Subcutaneous abdominal adipose tissue (tissue), 5 donors: ENCODE results near the gene ATP6V1E1.

Experiments used
- H3K27ac ChIP-seq: one replicate; pipeline ENCODE4 v1.7.0; 2013; ENCODE audit warnings: low read depth, mild to moderate bottlenecking, inconsistent platforms, low read length, moderate library complexity
- H3K27me3 ChIP-seq, 5 donors: one replicate each; pipeline ENCODE4 v1.7.0; 2013; ENCODE audit warnings: low read length in 5 of 5, inconsistent platforms in 1 of 5; ENCODE audit not compliant: control insufficient read depth in 5 of 5, insufficient read depth in 4 of 5
- H3K36me3 ChIP-seq, 5 donors: one replicate each; pipeline ENCODE4 v1.7.0; 2013; ENCODE audit warnings: low read length in 5 of 5; ENCODE audit not compliant: control insufficient read depth in 5 of 5, insufficient read depth in 5 of 5
- H3K4me1 ChIP-seq, 5 donors: one replicate each; pipeline ENCODE4 v1.7.0; 2013; ENCODE audit warnings: low read length in 5 of 5, mild to moderate bottlenecking in 3 of 5, moderate library complexity in 1 of 5; ENCODE audit not compliant: control insufficient read depth in 5 of 5, insufficient read depth in 5 of 5
- H3K4me3 ChIP-seq, 5 donors: one replicate each; pipeline ENCODE4 v1.7.0; 2013; ENCODE audit warnings: low read length in 5 of 5, low read depth in 1 of 5
- H3K9ac ChIP-seq, 5 donors: one replicate each; pipeline ENCODE4 v1.7.0; 2013; ENCODE audit warnings: low read length in 5 of 5, mild to moderate bottlenecking in 4 of 5, moderate library complexity in 3 of 5
- H3K9me3 ChIP-seq, 5 donors: one replicate each; pipeline ENCODE4 v1.7.0; 2013; ENCODE audit warnings: low read length in 5 of 5; ENCODE audit not compliant: control insufficient read depth in 5 of 5
- donor health status: healthy.
- donor health status: healthy.
- donor health status: healthy.
- donor health status: healthy.
- donor health status: healthy.

ATP6V1E1 gene

DNA sequence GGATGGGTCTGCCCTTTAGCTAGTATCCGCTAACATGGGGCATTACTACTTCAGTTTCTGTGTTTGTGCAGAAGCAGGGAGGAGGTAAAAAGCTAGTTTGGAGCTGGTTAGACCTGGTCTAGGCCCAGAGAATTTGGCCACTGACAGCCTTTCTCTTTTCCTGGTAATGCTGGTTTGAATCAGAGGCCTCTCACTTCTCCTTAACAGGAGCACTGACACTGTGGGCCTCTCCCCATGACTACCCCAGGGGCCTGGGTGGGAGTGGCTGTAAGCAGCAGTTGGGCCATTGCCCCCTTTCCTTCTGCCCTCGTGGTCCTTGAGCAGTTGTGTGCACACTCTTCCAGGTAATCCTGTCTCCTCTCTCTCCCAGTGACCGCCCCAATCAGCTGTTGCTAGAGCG is 73.7 kb downstream of the ATP6V1E1 start:
- no peak overlapping the region for H3K27ac ChIP-seq
- no peaks in the 10 kb centered on the region for H3K9me3 ChIP-seq
- H3K4me3 ChIP-seq: no peak overlapping the region
- no peaks in the 10 kb centered on the region for H3K27me3 ChIP-seq
- H3K4me1 ChIP-seq: peaks cover 0 to under 1% (median 0%) of the 10 kb centered on the region in 5 donors
- no peak overlapping the region for H3K9ac ChIP-seq
- no peaks in the 10 kb centered on the region for H3K36me3 ChIP-seq

DNA sequence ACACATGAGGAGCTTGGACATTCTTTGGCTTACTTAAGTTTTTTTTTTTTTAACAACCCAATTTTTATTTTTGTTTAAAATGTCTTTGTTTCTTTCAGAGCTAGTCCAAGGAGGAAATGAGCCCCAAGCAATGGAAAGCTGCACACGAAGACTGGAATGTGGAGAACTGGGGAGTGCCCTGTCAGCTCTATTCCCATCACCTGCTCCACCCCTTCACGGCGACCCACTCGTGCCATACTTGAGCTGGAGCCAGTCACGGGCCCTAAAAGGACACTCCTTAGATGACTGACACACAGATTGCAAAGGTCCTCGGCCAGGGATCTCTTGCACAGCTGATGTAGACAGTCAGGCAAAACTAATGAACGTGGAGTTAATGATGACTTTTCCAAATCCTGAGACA is 75.8 kb downstream of the ATP6V1E1 start:
- no peaks in the 10 kb centered on the region for H3K27me3 ChIP-seq
- no peak overlapping the region for H3K4me3 ChIP-seq
- no peaks in the 10 kb centered on the region for H3K9me3 ChIP-seq
- H3K27ac ChIP-seq: no peak overlapping the region
- H3K9ac ChIP-seq: no peak overlapping the region
- no peaks in the 10 kb centered on the region for H3K36me3 ChIP-seq
- no peaks in the 10 kb centered on the region for H3K4me1 ChIP-seq

DNA sequence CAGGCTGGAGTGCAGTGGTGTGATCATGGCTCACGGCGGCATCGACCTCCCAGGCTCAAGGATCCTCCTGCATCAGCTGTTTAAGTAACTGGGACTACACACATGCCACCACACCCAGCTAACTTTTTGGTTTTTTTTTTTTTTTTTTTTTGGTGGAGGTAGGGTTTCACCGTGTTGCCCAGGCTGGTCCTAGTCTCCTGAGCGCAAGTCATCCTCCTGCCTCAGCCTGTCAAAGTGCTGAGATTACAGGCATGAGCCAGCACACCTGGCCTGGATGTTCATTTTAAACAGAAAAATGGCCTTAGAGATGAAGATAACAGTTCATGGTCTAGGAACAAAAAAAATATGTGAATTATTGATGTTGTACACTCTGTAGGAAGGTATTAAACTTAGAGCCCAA is 78.9 kb downstream of the ATP6V1E1 start:
- Histone ChIP-seq H3K36me3 (no peaks in the 10 kb centered on the region), H3K9me3 (no peaks in the 10 kb centered on the region), H3K4me1 (no peaks in the 10 kb centered on the region), H3K9ac (no peak overlapping the region), H3K27me3 (no peaks in the 10 kb centered on the region), H3K27ac (no peak overlapping the region), H3K4me3 (no peak overlapping the region)

DNA sequence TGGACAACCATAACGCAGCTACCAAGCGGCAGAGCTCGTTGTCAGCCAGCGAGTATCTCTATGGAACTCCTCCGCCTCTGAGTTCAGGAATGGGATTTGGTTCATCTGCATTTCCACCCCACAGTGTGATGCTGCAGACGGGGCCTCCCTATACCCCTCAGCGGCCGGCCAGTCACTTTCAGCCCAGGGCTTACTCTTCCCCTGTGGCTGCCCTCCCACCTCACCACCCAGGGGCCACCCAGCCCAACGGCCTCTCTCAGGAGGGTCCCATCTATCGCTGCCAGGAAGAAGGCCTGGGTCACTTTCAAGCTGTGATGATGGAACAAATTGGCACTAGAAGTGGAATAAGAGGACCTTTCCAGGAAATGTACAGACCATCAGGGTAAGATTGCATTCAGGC is 79.4 kb downstream of the ATP6V1E1 start:
- no peaks in the 10 kb centered on the region for H3K36me3 ChIP-seq
- no peaks in the 10 kb centered on the region for H3K4me1 ChIP-seq
- no peaks in the 10 kb centered on the region for H3K9me3 ChIP-seq
- H3K4me3 ChIP-seq: no peak overlapping the region
- no peaks in the 10 kb centered on the region for H3K27me3 ChIP-seq
- H3K27ac ChIP-seq: no peak overlapping the region
- no peak overlapping the region for H3K9ac ChIP-seq

DNA sequence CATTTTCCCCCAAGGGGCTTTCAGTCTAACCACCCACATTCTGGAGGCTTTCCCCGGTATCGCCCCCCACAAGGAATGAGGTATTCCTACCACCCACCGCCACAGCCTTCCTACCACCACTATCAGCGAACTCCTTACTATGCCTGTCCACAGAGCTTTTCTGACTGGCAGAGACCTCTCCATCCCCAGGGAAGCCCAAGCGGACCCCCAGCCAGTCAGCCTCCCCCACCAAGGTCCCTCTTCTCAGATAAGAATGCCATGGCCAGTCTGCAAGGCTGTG is 79.9 kb downstream of the ATP6V1E1 start:
- no peak overlapping the region for H3K9ac ChIP-seq
- no peaks in the 10 kb centered on the region for H3K36me3 ChIP-seq
- no peaks in the 10 kb centered on the region for H3K4me1 ChIP-seq
- H3K4me3 ChIP-seq: no peak overlapping the region
- no peaks in the 10 kb centered on the region for H3K27me3 ChIP-seq
- H3K9me3 ChIP-seq: no peaks in the 10 kb centered on the region
- no peak overlapping the region for H3K27ac ChIP-seq

DNA sequence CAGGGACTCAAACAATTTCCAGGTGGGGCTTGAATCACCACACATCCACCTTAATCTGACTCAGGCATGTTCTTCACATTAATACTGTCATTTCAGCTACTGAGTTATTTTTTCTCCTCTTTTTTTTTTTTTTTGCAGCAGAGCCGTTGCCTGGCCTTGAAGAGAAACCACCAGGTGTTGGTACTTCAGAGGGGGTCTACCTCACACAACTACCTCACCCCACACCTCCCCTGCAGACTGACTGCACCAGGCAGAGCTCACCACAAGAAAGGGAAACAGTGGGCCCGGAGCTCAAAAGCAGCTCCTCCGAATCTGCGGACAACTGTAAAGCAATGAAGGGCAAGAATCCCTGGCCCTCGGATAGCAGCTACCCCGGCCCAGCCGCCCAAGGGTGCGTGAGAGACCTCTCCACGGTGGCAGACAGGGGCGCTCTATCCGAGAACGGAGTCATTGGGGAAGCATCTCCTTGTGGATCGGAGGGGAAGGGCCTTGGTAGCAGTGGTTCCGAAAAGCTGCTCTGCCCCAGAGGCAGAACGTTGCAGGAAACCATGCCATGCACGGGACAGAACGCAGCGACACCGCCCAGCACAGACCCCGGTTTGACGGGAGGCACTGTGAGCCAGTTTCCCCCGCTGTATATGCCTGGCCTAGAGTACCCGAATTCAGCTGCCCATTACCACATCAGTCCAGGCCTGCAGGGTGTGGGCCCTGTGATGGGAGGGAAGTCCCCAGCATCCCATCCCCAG is 80.4 kb downstream of the ATP6V1E1 start:
- H3K9ac ChIP-seq: no peak overlapping the region
- no peaks in the 10 kb centered on the region for H3K27me3 ChIP-seq
- no peak overlapping the region for H3K27ac ChIP-seq
- no peaks in the 10 kb centered on the region for H3K4me1 ChIP-seq
- no peaks in the 10 kb centered on the region for H3K9me3 ChIP-seq
- H3K36me3 ChIP-seq: no peaks in the 10 kb centered on the region
- no peak overlapping the region for H3K4me3 ChIP-seq

DNA sequence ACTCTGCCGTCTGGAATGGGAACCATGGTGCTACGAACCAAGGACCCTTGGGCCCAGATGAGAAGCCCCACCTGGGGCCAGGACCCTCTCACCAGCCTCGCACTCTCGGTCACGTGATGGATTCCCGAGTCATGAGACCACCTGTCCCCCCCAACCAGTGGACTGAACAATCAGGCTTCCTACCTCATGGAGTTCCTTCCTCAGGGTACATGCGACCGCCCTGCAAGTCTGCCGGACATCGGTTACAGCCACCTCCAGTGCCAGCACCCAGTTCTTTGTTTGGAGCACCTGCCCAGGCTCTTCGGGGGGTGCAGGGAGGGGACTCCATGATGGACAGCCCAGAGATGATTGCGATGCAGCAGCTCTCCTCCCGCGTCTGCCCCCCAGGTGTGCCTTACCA is 86.1 kb downstream of the ATP6V1E1 start:
- Histone ChIP-seq H3K36me3 (no peaks in the 10 kb centered on the region), H3K27ac (no peak overlapping the region), H3K9me3 (no peaks in the 10 kb centered on the region)

More for the DNA sequence above, 86.1 kb downstream of the ATP6V1E1 start:
- no peak overlapping the region for H3K4me3 ChIP-seq
- H3K27me3 ChIP-seq: no peaks in the 10 kb centered on the region
- H3K4me1 ChIP-seq: no peaks in the 10 kb centered on the region
- no peak overlapping the region for H3K9ac ChIP-seq
